Erythroblast (primary cell): ENCODE data around the gene SLC12A4.

Source experiments
- GATA1 ChIP-seq: IDR thresholded peaks from 2 replicates; pipeline ENCODE4 v1.6.1; 2011; ENCODE audit warnings: low read depth, mild to moderate bottlenecking, control low read depth, low read length, moderate library complexity
- POLR2A ChIP-seq: IDR thresholded peaks from 2 replicates; pipeline ENCODE4 v1.6.1; 2011; ENCODE audit warnings: mild to moderate bottlenecking, low read length

DNA sequence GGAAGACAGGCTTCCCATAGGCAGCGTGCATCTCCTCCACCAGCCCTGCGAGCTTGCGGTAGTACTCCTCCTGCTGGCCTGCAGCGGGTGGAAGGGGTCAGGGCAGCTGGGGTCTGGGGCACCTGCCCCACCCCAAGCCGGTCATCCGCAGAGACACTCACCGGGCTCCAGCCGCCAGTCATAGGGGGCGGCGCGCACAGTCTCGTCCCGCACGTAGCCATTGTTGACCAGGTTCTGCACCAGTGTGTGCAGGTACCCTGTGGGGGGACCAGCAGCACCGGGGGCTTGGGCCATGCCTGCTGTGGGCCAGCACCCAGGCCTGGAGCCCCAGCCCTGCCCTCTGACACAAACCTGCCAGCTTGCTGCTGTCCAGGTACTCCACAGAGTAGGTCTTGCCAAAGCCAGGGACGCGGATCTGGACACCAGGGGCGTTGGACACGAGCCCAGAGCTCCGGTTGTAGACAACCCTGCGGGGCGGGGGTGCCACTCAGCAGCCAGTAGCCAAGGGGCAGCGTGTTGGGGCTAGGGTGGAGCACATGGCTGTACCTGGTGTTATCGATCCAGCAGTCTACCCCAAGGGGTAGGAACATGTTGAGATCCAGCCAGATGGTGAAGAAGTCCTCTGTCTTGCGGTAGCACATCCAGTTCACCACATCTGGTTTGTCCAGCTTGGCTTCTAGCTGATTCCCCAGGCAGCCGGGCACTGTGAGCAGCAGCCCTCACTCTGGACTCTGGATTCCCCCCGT, 25.8 kb downstream of the SLC12A4 start:
- TF ChIP-seq POLR2A = no peak
- no peak for TF ChIP-seq GATA1
